ENCODE results near the gene SLC66A2.

Gene SLC66A2

DNA sequence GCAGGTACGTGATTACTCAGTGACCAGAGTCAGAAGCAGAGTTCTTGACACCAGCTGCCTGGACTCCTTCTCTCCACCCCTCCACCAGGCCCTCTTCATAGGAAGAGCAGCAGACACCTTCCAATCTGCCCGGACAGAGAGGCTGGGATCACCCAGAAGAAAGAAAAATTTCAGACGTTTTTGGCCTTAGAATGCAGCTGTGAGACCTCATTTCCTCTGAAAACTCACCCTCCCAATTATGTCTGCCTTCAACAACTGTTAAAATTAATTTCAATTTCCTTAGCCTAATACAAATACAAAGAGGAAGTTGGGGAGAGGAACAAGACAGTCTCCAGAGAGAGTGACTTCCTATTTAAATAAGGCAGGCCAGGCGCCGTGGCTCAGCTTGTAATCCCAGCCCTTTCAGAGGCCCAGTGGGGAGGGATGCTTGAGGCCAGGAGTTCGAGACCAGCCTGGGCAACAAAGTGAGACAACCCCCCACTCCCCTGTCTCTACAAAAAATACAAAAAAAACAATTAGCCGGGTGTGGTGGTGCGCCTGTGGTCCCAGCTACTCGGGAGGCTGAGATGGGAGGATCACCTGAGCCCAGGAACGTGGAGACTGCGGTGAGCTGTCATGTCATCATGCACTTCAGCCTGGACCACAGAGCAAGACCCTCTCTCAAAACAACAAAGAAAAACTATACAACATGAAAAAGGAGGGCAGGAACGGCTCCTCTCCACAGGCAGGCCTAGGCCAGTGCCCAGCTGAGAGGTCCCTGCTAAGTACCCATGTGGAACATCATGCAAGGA lies 1.6 kb downstream of the SLC66A2 start:
- ATAC-seq: no peak

DNA sequence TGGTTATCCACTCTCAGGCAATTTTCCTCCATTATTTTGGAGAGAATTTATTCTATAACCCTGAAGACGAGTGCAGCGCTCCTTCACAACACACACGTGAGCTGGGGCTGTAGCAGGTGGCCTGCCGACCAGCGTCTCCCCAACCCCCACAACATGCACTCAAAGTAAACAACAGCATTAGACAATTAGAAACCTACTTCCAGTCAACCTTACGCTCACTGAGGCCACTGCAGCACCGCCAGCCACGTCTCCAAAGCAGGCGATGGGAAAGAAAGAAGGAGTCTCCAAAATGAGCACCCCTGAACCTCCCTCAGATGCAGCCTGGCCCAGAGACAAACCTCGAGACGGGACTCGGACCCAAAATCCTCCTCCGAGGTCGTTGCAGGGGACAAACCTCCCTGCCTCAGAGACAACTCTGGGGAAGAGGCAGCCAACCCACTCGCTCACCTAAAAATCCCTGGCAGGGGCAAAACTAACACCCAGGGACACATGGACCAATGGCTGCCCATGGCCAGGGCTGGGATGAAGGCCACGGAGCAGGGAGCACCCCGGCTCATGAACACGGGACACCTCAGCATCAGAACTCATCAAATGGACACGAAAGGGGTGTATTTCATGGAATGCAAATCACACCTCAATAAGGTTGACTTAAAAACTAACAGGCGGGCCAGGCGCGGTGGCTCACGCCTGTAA lies 2.6 kb downstream of the SLC66A2 start:
- ATAC-seq: no peak

DNA sequence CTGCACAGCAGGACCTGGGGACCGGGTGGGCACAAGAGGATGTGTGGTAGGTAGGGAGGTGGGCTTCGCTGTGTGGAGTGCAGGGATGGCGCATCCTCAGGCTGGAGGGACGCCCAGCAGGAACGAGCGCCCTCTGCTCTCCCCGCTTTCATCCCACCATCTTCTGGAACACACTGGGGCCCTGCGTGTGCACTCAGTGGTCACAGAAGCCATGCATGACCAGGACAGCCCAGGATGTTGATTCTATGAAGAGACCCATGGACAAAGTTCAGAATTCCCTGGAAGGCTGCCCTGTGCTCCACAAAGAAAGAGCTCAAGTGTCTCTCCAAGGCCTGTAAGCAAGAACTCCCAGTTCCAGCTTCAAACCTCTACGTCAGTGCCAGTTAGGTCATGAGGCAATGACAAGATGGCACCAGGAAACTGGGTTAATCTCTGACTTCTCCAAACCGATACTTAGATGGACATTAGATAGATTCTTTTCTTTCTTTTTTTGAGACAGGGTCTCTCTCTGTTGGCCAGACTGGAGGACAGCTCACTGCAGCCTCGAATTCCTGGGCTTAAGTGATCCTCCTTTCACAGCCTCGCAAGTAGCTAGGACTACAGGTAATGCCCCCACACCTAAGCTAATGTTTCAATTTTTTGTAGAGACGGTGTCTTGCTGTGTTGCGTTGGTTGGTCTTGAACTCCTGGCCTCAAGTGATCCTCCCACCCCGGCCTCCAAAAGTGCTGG lies 3.4 kb downstream of the SLC66A2 start:
- ATAC-seq: no peak

DNA sequence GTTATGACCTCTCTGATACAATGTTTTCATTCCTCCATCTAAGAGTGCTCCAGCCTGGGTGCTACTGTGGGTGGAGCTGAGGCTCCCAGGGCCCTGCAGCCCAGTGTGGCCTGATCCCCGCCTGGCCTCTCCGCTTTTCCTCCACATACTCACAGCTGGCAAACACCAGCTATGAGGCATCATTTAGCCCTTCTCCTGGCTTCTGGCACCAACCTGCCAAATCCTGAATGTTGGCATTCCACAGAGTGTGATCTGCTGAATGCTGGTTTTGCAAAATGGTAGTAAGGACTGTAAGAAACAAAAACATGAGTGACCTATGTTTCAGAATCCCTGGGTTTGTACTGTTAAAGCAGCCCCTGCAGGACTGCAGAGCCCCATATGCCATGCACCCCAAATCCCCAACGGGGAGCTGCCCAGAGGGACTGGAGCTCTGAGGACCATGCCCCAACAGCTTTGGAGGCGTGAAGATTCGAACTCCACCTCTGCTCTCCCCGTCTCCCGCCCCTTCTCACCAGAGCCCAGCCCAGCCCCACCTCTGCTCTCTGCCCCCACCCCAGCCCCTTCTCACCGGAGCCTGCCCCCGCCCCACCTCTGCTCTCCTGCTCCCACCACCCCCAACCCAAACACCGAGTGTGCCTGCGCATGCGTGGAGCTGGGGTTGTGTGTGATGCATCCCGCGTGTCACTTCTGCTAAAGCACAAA lies 4.2 kb downstream of the SLC66A2 start:
- ATAC-seq: no peak

DNA sequence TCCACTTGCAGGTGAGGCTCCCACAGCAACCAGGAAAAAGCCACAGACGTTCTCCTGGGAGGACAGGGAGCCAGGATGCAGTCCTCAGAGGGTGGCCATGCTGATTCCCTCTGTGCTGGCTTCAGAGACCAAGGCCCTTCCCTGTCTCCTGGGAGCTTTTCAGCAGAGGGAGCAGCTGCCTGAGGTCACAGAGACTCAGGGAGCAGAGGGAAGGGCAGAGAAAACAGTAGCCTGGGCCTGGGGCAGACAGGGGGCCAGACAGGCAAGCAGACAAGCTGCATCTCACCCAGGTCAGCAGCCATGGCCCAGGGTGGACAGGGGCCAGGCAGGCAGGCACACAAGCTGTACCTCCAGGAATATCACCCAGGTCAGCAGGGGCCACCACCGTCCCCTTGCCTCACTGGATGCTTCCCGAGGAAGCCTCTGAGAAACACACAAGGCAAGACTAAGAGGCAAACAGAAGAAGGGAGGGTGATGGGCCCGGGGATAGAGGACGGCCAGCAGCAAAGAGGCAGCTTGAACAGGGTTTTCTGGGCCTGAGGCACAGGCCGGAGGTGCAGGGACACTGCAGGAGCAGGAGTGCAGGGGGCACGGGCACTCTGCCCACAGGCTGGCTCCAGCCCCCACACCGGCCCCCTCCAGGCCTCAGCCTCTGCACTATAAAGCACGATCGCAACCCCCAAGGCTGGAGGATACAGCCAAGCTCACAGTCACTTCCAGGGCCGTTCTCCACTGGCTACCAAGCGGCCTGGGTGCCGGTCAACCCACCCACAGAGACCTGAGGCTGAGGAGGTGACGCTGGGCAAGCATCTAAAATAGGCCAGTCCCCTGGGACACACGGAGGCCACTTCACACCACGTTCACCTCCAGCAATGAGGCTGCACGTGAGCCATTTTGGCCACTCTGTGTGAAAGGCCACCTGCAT lies 6.1 kb downstream of the SLC66A2 start:
- no peak for ATAC-seq

DNA sequence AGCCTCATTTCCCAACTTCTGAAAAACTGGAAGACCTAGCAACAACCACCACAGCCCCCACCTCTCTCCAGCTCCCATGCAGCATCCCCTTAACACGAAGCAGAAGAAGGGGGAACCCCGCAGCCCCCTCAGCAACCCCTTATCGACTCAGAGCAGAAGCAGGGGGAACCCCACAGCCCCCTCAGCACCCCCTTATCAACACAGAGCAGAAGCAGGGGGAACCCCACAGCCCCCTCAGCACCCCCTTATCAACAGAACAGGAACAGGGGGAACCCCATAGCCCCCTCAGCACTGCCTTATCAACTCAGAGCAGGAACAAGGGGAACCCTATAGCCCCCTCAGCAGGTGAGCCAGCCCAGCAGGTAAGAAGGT lies 6.7 kb downstream of the SLC66A2 start:
- ATAC-seq: peak in 1 of 2 donors; percentile 9

DNA sequence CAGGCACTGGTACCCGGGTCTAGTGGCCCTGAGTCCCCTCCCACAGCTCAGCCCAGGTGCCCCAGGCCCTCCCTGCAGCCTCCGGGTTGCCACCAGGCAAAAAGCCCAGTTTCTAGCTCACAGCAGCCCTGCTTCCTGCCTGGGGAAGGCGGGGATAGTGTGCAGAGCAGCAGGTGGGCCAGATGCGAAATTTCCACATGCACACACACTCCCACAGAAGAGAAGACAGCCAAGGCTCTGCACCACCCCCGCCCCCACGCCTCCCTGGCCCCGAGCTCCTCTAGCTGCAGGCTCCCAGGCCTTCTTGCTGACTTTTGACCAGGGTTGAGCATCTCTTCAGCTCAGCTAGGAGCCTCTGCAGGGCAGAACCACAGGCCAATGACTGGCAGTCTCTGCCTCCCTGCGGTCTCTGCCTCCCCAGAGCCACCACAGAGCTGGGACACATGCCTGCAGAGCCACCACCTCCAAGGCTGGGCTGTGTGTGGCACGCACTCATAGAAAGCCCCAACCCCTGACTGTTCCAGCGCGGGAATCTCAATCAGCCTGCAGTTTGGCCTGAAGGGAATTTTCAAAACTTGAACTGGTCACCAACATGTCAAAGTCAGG lies 7.2 kb downstream of the SLC66A2 start:
- ATAC-seq: peak; percentile 45 to 51

DNA sequence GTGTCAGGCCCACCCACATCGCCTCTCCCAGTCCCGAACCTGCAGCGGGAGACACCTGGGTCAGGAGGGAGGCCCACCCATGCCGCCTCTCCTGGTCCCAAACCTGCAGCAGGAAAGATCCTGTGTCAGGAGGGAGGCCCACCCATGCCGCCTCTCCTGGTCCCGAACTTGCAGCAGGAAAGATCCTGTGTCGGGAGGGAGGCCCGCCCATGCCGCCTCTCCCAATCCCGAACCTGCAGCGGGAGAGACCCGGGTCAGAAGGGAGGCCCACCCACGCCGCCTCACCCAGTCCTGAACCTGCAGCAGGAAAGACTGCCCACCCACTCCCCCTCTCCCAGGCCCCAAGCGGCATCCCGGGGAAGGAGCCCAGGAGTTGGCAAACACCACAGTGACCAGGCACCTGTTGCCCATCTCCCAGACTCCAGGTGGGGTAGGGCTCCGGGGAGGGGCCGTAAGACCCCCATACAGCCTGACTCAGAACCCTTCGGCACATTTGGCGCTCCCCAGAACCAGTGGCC lies 7.8 kb downstream of the SLC66A2 start:
- no peak for ATAC-seq

DNA sequence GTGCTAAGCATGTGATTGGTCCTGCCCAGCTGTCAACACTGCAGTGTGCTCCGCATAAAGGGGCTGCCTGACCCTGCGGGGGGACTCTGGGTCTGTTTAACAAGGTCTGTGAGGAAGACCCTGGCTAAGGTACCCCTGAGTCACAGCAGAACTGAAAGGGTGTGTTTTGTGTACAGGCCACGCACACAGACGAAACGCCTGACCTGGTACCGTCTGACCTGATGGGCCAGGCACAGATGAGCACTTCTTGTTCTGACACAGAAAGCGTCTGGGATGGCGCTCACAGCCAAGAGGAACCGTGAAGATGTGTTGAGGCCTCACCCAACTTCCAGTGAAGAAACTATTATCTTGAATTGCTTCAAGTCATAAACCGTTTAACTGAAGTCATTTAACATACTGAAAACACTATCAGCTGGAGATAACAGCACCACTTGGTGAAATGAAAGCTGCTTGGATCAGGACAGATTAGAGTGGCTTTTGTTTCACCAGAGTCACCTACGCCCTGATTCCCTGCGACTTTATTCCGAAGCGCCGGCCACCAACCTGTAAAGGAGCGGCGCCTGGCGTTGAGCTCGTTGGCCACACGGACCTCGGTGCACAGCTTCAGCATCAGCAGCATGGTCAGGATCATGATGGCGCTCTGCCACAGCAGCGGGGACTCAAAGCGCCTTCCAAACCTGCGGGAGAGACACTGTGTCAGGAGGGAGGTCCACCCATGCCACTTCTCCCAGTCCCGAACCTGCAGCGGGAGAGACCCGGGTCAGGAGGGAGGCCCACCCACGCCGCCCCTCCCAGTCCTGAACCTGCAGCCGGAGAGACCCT lies 8.5 kb downstream of the SLC66A2 start:
- no peak for ATAC-seq

DNA sequence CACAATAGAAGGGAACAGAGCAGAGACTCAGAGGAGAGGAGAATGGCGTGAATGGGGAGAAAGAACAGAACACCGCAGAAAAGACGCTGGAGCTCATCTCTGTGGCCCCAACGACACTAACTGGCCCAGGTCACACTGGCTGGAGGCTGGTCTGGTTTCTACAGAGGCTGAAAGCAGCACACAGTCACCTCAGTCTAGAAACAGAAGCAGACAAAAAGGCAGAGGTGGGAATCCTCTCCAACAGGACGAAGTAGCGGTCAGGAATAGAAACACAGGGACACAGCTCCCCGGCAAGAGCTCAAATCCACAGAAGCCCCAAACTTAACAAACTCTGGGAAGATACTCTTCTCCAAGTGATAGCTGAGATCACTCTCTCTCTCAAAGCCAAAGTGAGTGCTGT lies 9.2 kb downstream of the SLC66A2 start:
- ATAC-seq: no peak

DNA sequence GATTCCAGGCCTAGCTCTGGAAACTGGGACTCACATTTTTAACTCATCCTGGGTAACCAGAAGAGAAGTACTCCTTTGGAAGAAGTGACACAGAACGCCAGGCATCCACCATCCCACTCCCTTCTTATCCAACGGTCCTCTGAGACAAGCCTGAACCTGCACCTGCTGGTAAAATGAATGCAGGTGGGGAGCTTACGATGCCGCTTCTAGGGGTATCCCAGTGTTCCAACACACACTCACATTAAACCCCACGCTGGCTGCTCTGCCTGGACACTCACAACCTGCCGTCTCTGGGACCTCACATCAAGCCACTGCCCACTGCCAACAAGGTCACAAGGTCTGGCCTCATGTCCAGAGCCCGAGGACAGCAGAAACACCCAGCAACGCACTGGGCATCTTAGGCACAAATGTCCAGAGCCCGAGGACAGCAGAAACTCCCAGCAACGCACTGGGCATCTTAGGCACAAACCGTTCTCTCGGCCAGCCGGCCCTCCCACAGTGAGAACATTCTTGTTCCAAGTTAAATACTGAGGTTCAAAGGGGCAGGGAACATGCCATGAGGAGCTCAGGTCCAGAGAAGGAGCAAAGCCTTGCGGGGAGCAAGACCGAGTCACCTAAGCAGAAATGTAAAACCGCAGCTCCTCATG lies 9.9 kb downstream of the SLC66A2 start:
- ATAC-seq: no peak

DNA sequence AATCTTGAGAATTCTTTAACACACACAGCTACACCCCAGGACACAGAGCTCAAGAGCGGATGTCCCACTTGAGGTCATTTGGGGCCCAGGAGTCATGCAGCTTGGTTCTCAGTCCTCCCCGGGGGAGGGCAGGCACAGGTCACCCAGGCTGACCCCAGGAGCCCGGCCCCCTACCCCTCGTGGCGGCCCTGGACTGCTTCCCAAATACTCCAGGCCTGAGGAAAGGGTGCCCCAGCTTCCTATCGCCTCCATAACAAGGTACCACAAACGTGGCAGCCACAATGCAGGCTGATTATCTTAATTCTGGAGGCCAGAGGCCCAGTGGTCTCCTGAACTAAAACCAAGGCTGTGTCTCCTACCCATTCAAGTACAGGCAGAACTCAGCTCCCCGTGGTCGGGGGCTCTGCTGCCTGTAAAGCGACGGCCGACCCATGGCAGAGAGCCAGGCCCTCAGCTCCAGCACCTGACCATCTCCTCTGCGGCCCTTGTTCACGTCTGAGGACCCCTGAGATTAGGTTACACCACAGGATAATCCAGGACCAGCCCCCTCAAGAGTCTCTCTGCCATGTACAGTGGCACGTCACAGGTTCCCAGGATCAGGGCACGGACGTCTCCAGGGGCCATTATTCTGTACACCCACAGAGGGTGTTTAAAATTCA lies 10.5 kb downstream of the SLC66A2 start:
- no peak for ATAC-seq

DNA sequence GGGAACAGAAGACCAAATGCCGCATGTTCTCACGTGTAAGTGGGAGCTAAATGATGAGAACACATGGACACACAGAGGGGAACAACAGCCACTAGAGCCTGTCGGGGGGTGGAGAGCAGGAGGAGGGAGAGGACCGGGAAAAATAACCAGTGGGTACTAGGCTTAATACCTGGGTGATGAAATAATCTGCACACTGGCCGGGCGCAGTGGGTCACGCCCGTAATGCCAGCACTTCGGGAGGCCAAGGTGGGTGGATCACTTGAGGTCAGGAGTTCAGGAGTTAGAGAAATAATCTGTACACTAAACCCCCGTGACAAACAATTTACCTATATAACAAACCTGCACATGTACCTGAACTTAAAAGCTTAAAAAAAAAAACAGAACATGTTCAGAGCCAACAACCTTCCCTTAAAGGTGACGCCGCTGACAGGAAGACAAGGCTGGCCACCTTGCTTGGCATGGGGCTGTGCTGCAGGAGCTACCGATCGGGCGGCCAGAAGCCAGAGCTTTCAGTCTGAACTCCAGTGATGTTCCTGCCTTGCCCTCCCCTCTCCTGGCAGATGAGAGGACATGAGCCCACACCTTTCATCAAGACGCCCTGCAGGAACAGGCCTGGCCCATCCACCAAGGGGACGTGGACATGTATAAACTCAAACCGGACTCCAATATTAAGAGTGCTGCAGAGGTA lies 11.2 kb downstream of the SLC66A2 start:
- ATAC-seq: no peak

DNA sequence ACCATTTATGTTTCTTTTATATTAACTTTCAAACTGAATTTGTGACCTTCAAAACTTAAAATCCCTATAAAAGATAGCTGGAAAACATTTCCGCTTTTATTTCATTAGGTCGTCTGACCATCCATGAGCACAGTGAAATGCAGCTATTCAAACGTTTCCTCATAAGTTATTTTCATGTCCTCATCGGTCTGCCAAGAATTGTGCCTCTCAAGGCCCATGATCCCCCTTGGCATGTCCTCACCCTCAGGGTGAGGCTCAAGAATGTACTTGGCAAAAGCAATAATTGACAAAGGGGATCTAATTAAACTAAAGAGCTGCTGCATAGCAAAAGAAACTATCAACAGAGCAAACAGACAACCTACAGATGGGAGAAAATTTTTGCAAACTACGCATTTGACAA lies 12.4 kb downstream of the SLC66A2 start:
- no peak for ATAC-seq

DNA sequence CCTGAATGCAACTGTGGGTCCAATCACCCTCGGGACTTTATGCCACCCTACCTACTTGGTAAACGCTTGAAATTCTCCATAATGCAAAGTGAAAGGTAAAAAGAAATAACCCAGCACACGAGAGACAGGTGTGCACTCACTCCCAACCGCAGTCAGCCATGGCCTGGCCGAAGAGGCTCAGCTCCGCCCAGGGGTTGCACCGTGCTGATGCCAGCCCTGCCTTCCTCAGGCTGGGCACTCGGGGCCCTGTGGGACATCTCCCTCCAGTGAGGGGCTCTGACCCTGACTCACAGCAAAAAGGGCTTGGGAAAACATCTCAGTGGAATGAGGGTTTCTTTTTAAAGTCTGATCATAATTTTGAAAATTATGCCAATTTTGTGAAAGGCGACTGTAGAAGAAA lies 13.3 kb downstream of the SLC66A2 start:
- ATAC-seq: no peak

DNA sequence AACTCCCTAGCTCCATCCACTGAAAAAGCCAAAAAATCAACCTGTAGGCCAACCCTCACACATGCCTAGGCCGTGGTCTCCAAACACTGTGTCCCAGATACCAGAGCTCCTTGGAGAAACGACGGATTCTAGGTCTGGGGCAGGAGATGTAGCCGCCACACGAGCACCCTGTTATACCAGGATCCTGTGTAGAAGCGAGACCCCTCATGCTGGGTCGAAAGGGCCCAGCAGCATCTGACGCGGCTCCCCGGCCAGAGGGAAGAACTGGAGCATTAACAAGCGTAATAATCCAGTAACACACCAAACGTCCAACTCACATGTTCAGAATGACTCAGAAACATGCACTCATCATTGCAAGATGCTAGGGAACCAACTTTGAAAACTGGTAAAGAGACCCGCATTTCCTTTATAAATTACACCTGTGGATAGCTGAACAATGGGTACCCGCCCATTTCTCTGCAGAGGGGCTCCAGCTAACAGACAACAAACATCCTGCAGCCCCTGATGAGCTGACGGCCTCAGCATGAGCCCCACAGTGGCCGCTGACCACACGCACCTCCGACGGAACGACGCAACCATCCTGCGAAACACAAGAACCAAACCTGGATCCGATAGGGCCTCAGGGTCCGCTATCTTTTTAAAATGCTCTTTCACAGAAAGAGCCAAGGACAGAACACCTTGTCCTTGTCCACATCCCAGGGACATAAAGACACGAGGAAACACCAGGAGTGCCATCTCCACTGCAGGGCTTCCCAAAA lies 14.2 kb downstream of the SLC66A2 start:
- ATAC-seq: no peak

DNA sequence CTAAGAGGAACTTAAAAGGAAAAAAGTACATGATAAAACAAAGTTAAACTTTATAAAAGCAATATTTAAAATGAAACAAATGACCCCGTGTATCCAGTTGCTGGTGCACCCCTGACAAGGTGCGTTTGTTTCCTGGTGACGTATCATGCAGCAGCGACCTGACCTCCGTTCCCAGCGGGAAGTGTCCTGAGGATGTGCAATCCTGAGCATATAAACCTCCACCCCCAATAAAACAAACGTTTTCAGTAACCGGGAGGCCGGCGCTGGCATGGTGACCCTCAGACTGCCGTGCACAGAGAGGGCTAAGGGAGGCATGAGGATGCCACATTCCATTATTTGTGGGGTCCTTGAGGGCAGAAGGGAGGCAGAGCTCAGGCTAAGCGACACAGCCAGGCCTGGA lies 14.8 kb downstream of the SLC66A2 start:
- ATAC-seq: no peak

DNA sequence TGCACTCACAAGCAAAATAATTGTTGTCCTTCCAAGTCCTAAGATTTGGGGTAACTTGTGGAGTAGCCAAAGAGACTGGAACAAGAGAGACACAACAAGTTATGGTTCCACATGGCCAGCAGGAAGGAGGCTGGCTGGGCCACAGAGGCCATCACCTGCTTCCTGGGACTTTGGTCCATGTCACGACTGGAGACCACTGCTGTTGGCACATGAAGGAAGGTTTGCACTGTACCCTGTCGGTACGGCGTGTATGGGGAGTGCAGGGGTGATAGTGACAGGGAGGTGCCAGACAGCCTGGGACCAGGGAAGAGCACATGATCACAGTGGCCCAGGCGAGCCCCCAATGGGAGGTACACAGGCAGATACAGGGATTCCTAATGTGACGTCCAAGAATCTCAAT lies 15.5 kb downstream of the SLC66A2 start:
- ATAC-seq: no peak

Data from activated CD4-positive, CD25-positive, alpha-beta regulatory T cell treated with anti-CD3 and anti-CD28 coated beads, Interleukin-2, amount 50 U/mL, for 24 hours (primary cell).